GM19035 (cell line): ENCODE data around the gene L3MBTL4.

Experiments
- ATAC-seq: cut with Tn5 transposase; IDR thresholded peaks from one replicate; pipeline ENCODE4 v1.9.1; 2021; ENCODE audit not compliant: unreplicated experiment

L3MBTL4 gene

DNA sequence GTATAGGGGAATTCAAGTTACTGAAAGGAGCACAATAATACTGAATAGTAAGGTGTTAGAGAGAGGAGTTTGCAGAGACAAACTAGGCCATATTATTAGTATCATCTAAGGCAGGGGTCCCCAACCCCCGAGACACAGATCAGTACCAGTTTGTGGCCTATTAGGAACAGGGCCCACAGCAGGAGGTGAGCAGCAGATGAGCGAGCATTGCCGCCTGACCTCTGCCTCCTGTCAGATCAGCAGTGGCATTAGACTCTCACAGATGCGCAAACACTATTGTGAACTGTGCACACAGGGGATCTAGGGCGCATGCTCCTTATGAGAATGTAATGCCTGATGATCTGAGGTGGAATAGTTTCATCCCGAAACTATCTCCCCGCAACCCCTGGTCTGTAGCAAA is 477.6 kb downstream of the L3MBTL4 start:
- no peak for ATAC-seq

DNA sequence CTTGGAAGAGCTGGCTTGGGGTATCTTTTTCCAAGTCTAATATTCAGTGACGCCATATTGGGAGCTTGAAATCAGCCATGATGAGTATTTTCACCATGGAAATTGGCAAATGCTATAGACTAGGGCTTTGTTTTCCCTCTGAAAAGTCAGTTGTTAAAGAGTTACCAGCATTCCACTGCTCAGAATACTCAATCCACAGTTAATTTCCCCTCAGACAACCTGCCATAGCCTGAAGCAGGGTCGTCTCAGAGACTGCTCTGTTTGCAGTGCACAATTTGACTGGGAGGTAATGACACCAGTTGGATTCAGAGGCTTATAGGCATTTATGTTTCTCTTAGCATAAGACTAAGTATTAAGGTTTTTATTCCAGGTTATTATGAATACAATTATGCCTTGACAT is 483.9 kb downstream of the L3MBTL4 start:
- ATAC-seq: no peak

DNA sequence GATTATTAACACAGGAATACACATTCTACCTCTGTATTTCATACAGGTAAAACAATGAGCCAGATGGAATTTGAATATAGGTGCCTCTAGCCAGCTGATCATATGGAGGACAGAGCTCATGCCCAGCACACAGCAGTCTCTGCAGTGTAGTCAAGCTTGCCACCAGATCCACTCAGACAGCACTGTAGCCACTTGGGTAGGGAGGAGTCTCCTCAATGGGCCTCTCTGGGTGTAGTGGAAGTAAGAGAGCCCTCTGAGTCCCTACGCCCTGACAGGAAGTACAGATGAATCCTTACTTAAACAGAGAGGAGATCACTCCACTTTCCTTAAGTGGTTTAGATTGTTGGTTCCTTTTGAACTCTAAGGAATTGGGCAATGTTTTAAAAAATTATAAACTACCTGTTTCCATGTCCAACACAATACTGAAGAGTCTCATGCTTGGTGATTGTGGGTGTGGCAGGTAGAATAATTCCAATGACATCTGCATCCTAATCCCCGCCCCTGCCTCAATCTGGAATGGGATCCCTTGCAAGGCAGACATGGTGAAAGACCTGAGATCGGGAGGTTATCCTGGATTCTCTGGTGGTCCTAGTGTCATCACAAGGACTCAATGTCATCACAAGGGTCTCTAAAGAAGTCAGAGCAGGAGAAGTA is 496.4 kb downstream of the L3MBTL4 start:
- no peak for ATAC-seq

DNA sequence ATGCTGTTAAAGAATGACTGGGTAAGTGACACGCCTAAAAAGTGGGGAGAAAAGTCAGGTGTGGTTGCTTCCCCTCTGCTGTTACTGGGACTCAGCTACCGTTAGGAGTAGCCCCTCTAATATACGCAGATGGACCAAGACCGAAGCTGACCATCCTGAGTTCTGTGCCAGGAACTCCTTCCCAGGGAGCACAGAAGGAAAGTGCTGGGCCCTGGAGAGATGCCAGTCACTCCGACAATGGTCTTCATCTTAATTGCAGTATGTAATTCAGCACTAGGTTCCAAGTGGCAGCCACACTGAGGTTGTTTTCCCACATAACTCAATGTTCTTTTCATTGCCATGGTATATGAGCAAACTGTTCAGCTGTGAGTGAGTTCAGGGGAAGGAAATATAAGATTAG is 499.8 kb downstream of the L3MBTL4 start:
- ATAC-seq: no peak

DNA sequence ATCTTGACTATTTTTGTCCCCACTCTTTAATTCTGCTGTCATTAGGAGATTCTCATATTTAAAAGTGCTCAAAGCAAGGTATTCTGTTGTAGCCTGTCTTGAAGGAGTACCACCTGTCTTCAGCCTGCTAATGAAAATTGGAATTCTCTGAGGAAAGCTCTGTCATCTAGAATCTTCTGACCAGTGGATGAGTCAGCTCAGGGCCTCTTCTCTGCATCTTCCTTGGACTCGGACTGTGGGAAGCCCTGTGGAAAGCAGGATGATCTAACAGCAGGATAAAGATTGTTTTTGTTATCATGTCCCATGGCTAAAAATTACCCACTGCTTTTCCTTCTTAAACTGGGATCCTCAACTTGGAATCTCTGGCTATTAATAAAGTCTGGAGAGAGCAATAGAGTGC is 500.7 kb downstream of the L3MBTL4 start:
- ATAC-seq: no peak

DNA sequence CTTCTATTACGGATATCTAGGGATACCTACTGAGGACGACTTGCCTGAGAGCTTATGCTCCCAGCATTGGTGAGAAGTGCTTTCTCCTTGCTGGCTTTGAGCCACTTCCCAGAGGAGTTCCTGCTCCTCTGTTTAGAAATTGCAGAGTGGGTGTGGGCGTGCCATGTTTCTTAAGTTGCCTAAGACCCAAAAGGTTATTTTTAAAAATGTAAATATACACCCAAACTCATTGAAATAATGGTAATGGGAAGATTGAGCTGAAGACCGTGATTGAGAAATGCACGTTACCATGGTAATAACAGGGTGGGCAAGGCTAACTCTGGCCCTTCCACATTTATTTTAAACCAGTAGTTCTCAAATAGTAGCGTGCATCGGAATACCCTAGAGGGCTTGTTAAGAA is 502.1 kb downstream of the L3MBTL4 start:
- no peak for ATAC-seq

DNA sequence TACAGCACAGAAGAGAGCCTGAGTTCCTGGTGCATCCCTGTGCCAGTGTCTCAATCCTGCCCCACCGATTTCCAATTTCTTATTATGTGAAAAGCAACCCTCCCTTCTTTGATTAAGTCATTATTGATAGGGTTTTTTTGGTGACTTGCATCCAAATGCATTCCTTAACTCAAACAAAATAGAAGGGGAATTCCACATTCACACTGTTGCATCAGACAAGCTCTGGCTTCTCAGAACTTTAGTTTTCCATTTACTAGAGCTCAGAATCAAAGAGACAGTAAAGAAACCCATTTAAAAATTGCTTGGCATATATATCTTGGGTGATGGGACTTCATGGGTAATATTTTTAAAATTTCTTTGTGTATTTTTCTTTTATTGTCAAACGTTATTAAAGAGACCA is 505.6 kb downstream of the L3MBTL4 start:
- ATAC-seq: no peak
